ENCODE data around the gene FOS. TPM values are rescaled to one million over a fixed set of nuclear protein-coding genes. Genes with fewer than 3 reads are reported as not detected.

FOS gene
- total RNA-seq, 4 donors from 2014 or later = 77.0 to 526 (median 215) TPM

GRCh38 chr14:75273272-75274049 lies 5.2 kb upstream of the FOS start:
- no peak for TF ChIP-seq CTCF (IDR thresholded peaks at IDR 0.05; ENCODE audit: low read depth)

- no peak for TF ChIP-seq CTCF (IDR thresholded peaks at IDR 0.05; ENCODE audit: low read depth)
Measured at GRCh38 chr14:75274050-75274898, 4.4 kb upstream of the FOS start.

DNA sequence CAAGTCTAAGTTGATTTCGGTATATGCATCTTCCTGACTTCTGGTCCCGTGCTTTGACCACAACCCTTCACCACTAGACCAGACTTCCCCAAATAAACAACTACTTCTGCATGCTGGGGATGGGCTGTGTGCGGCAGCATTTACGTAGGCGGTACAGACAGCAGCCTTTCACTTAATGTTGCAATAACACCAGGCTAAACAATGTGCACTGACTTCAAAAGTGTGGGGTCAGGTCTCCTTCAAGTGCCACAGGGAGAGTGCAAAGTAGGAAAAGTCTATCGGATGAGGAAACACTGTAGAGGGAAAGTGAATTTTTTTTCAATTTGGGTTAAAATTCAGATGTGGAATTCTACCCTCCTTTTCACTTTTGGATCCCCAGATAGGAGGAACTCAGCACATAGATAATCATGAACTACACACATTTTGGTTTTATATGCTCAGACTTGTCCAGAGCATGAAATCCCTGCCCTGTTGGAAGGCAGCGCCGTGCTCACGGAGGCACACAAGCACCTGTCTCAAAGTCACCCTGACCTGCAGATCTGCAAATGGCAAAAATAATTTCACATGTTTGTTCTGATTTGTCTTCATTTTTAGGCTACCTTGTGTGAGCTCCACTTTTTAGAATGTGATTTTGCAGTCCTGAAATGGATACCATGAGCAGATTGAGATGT lies 3.6 kb upstream of the FOS start:
- no peak for TF ChIP-seq CTCF (IDR thresholded peaks at IDR 0.05; ENCODE audit: low read depth)

- no peak for TF ChIP-seq CTCF (IDR thresholded peaks at IDR 0.05; ENCODE audit: low read depth)
Measured at GRCh38 chr14:75275598-75275997, 3.0 kb upstream of the FOS start.

GRCh38 chr14:75277008-75277814 lies 1.4 kb upstream of the FOS start:
- no peak for TF ChIP-seq CTCF (IDR thresholded peaks at IDR 0.05; ENCODE audit: low read depth)

- no peak for TF ChIP-seq CTCF (IDR thresholded peaks at IDR 0.05; ENCODE audit: low read depth)
Measured at GRCh38 chr14:75277815-75278421, 710 bp upstream of the FOS start.
